GM21723 (cell line): Measurements from ENCODE around the gene CTLA4.

Source experiments
- ATAC-seq: cut with Tn5 transposase; IDR thresholded peaks from one replicate; pipeline ENCODE4 v1.9.1; 2021; ENCODE audit warnings: mild to moderate bottlenecking, moderate library complexity; ENCODE audit not compliant: unreplicated experiment

The CTLA4 gene

DNA sequence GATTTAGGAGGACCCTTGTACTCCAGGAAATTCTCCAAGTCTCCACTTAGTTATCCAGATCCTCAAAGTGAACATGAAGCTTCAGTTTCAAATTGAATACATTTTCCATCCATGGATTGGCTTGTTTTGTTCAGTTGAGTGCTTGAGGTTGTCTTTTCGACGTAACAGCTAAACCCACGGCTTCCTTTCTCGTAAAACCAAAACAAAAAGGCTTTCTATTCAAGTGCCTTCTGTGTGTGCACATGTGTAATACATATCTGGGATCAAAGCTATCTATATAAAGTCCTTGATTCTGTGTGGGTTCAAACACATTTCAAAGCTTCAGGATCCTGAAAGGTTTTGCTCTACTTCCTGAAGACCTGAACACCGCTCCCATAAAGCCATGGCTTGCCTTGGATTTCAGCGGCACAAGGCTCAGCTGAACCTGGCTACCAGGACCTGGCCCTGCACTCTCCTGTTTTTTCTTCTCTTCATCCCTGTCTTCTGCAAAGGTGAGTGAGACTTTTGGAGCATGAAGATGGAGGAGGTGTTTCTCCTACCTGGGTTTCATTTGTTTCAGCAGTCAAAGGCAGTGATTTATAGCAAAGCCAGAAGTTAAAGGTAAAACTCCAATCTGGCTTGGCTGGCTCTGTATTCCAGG lies at the start of gene CTLA4:
Gene CTLA4 (plus strand): TSS at position 211 of the 640 bp plus-strand sequence. CDS start 172 bp downstream, at position 383.
- no peak for ATAC-seq

DNA sequence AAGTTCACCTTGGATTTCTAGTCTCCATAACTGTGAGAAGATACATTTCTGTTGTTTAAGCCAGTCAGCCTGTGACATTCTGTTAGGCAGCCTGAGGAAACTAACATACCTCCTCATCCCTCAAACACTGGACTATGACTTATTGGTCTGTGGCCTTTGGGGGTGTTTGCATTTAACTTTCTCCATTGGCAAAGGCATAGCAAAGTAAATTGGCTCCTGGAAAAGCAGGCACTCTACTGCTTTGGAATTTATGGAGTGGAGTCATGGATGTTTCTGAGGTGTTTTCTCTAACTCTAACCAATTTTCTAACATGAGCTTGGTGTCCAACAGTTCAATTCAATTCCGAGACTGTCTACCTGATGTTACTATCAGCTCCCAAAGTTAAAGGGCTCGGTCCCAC lies 48.9 kb upstream of the CTLA4 start:
- no peak for ATAC-seq

DNA sequence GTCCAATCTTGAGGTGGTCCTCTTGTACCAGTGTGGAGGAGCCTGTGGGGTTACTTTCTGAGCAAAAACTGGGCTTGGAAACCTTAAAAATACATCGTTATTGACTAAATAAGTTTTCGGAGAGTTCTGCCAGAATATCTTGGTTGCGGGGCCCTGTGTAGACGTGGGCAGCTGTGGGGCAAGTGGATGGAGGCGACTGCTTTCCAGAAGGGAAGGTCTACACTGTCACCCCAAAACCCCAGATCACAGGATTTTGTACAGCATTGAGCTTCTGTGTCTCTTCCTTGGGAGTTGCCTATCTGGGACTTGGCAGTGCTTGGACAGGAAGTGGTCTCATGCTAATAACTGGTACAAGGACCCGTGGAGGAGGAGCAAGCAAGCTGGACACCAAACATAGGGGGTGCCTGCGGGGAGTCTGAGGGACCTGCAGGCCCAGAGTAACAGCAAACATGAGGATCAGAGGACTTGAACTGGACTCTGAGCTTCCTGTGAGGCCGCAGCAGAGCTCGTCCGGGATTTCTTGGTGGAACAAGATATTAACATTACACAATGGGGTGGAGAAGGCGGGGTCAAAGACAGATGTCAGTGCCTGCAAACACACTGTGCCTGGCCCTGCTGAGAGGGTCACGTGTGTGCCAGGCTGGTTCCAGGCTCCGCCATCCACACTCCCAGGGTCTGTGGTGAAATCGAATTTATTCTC lies 48.0 kb upstream of the CTLA4 start:
- ATAC-seq: no peak

DNA sequence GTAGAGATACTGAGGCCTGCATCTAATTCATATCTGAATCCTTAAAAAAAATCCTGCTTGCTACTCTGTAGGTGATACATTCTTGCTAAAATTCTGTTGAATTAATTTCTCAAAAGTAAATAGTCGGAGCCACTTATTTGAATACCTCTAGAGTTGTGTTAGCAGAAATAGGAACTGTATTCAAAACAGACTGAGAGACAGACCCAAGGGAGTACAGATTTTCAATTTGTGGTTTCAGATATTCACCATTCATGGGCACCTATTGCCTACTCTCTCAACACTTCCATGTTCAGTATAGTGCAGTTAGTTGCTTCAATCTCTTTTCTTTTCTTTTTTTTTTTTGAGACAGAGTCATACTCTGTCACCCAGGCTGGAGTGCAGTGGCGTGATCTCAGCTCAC lies 46.6 kb upstream of the CTLA4 start:
- peak; percentile 80 for ATAC-seq

- ATAC-seq: no peak
These were observed 45.3 kb upstream of the CTLA4 start for GRCh38 chr2:203822240-203822639.

DNA sequence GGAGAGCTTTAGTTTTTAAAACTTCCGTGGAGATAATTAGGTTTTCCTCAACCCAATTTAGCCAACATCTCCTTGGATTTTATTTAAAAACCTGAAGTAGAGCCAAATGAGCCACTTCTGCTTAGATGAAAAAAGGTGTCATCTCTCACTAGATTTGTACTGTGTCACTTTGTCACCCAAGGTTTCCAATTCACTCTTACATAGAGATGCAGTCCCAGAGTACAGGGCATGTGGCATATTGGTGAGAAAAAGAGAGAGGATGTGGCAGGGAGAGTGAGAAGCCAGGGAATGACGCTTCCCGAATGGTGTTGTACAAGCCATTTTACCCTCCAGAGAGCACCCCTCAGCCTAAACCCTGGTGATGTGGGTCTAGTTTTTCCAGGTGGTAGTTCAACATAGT lies 44.4 kb upstream of the CTLA4 start:
- no peak for ATAC-seq

DNA sequence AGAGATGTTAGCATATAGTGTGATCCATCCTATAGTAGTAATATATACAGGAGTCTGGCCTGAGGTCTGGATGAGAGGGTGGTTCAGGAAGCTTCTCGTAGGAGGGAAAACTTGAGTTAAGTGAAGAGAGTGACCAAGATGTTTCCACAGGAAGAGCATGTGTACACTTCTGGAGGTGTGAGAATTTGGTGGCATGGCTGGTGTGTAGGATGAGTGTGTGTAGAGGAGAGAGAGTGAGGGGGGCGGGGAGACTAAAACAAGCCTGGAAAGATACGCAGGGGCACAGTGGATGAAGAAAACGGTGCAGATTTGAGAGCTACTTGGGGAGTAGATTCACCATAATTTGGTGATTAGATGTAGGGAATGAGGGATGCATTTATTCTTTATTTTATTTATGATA lies 43.5 kb upstream of the CTLA4 start:
- no peak for ATAC-seq

DNA sequence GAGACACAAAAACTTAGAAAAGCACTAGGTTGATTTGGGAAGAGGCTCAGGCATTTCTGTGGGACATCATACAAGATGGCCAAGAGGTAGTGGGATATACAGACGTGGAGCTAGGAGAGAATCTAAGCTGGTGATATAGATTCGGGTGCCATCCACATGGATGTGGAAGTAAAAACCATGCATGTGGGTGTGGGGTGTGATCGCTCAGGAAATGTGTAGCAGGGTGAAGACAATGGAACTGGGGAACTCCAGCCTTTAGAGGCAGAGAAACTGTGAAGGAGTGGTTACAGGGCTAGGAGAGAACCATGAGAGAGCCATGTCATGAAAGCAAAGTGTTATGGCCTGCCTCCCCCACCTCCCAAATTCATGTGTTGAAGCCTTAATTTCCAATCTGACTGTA lies 43.0 kb upstream of the CTLA4 start:
- no peak for ATAC-seq

DNA sequence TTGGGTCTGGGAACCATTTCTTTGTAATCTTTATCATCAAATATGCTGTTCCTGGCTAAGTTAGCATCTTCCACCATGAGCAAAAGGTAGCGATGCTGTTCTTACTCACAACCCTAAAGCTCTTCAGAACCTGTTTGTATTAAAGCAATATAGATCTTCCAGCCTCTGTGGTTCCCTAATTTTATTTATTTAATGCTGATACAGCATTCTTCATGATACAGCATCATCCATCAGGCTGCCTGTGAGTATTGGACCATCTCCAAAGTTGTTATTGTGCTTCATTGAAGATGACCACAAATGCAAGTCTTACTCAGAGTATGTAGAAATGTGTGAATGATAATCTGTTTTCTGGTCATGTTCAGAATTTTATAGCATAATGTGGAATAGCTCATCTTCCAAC lies 40.9 kb upstream of the CTLA4 start:
- ATAC-seq: no peak

- ATAC-seq: no peak
These were observed 37.1 kb upstream of the CTLA4 start for GRCh38 chr2:203830304-203831055.

GRCh38 chr2:203835420-203835819 lies 32.2 kb upstream of the CTLA4 start:
- no peak for ATAC-seq

GRCh38 chr2:203835892-203836800 lies 31.4 kb upstream of the CTLA4 start:
- ATAC-seq: no peak

DNA sequence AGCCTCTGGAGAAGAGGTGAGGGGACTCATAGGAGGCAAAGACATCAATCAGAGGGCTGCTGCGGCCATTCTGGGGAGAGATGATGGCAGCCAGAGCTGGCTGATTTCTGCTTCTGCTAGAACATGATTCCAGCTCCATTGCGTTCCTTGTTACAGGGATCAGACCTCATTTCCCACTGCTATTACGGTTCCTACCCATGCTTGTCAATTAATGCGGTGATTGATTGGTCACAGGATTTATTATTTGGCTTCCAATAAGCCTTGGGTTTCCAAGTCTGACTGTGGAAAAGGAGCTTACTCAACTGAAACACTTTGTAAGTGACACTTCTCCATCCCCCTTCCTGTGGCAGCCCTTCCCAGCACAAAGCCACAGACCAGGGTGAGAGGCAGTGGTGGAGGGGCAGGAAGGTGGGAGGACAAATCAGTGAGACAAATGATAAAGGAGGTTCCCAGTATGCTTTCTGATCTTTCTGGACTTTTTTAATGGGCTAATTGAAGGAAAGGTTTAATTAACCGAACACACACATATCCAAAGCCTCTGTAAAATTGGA lies 26.8 kb upstream of the CTLA4 start:
- no peak for ATAC-seq

GRCh38 chr2:203841654-203842053 lies 25.9 kb upstream of the CTLA4 start:
- no peak for ATAC-seq

GRCh38 chr2:203842373-203842772 lies 25.2 kb upstream of the CTLA4 start:
- ATAC-seq: no peak

GRCh38 chr2:203846490-203847105 lies 21.0 kb upstream of the CTLA4 start:
- ATAC-seq: no peak

DNA sequence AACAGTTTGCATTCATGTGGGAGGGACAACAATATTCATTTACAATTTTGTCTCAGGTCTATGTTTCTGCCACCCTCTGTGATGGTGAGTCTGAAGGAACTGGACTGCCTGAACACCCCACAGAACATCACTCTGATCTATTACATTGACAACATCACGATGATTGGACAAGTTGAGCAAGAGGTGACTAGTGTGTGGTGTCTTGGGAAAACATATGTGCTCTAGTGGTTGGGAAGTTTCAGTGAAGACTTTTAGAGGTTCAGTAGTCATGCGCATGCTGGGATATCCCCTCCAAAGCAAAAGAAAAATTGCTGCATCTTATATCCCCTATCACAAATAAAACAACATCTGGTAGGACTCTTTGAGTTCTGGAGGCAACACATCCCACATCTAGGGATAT lies 18.6 kb upstream of the CTLA4 start:
- no peak for ATAC-seq

DNA sequence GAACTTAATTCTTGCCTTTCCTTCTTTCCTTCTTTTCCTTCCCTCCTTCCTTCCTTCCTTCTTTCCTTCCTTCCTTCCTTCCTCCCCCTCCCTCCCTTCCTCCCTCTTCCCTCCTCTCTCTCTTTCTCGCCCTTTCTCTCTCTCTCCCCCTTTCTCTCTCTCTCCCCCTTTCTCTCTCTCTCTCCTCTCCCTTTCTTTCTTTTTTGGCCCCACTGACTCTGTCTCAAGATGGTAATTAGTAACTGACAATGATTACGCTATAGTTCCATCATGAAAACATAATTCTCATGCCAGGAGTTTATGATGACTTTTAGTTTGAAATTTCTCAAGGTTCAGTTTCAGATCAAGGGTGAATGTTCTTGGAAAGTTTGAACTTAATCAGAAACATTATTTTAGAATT lies 14.8 kb upstream of the CTLA4 start:
- ATAC-seq: no peak

GRCh38 chr2:203853271-203853670 lies 14.3 kb upstream of the CTLA4 start:
- ATAC-seq: no peak

DNA sequence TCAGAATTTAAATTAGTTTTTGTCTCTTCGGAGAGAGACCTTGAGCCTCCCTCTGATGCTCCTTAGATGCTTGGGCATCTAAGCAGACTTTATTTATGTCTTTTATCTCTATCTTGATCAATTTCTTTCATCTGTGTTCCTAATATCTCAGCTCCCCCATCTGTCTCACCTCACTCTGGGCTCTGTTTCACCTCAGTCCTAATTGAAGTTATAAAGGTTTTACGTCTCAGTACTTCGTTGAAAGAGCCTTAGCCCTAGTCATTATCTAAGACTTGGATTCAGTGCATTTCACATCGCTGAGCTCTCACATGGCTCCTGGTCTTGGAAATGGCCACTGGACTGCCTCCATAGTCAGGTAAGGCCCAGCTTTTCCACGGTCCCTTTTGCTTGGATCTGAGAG lies 13.8 kb upstream of the CTLA4 start:
- ATAC-seq: no peak
